HG03066 (cell line): ENCODE measurements around the gene POLG.
"Not testable (repeated sequence)": the region's sequence is repeated elsewhere in the genome, so short reads cannot be mapped to it uniquely, and the experiment has no call there.

ENCODE experiments used
- ATAC-seq: cut with Tn5 transposase; IDR thresholded peaks from one replicate; pipeline ENCODE4 v1.9.1; 2021; ENCODE audit warnings: low read depth; ENCODE audit not compliant: unreplicated experiment

POLG gene

DNA sequence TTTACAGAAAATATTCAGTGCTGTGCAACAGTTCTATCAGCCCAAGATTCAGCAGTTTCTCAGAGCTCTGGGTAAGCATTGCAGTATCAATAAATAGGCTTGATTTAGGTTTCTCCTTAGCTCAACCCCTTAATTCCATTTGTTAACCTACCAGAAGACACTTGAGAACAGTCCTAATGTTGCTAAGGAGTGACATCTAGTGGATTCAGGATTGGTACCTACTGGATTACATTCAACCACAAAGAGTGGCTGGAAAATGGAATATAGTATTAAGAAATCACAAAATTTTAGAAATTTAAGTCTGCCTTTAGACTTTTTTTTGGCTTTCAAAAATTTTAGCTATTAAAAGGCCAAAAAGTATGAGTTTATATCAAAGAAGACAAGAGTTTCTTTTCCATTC, 34.7 kb downstream of the POLG start:
- ATAC-seq, result no peak

DNA sequence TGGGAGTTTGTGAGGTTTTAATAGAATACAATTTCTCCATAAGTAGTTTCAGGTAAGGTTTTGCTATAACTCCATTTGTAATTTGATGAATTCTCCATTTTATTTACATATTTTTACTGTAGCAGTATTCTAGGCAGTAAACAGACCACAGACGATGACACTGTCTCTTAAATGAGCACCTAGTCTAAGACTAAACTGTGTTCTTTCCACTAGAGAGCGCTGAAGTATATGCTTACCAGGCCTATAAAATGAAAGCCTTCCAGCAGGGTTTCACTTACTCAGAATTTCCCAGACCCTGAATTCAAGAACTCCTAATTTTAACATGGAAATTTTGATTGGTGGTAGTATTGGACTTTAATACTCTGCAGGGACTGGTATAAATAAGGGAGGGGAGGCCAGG, 41.6 kb downstream of the POLG start:
- ATAC-seq, result no peak

DNA sequence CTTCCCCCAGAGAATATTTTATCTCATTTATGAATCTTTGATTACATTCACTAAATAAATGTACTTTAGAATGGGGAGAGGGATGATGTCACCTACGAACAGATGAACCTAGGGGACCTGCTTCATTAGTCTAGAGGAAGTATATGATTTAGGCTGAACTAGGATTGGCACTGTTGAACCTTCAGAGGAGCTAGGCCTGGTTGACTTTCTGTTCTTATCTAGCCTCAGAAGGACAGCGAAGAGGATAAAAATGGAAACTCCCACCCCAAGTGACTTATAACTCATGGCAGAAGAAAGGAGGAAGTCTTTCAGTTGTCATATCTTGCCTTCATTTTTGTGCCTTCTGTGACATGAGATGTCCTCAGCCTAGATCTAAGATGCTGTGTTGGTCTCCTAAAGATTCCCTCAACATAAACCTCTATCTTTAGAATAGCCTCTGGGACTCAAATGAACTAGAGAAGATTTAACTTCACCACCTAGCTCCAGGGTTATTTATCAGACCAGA, 42.6 kb downstream of the POLG start:
- ATAC-seq, result no peak

DNA sequence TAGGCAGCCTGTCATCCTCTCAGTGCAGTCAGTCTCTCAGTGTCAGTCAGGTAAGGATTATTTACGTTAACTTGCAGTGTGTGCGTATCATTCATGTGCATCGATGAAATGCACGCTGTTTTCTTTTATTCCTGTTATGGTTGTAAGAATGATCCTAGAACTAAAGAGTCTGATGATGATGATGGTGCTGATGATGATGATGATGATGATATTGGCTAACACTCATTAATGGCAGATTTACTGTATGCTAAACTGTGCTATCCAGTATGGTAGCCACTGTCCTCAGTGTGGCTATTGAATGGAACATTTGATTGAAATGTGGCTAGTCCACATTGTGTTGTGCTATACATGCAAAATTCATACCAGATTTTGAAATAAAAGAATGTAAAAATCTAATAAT, 51.4 kb downstream of the POLG start:
- no peak for ATAC-seq

DNA sequence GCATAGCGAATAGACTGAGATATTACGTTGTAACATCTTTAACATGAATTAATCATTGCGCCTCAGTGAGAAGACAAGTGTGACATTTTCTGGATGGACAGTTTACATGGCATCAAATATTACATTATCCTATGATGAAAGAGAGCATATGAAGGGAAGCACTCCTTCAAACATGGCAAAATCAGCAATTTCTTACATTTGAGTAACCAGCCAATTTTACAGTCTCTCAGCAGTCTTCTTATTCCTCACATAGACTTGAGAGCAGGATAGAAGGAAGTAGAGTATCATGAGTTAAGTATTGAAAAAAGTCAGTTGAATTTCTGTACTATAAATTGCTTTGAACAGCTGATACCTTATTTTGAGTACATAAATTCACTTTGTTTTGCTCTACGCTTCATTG, 52.0 kb downstream of the POLG start:
- ATAC-seq, result no peak

DNA sequence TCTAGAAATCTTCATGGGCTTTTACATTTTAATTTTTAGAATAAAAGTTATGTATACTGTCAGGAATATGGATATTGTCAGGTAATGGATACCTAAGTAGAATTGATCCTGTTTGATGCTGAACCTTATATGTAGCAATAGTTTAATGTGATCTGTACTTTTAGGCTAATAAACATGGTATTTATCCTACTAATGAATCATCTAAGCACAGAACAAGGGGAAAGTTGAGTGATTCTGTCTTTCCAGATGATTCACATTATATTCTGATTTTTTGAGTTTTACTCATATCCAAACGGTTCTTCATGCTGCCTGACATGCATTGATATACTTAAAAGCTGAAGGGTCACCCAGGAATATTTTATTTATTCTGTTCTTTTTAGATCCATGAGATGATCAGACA, 56.3 kb downstream of the POLG start:
- ATAC-seq, result no peak

DNA sequence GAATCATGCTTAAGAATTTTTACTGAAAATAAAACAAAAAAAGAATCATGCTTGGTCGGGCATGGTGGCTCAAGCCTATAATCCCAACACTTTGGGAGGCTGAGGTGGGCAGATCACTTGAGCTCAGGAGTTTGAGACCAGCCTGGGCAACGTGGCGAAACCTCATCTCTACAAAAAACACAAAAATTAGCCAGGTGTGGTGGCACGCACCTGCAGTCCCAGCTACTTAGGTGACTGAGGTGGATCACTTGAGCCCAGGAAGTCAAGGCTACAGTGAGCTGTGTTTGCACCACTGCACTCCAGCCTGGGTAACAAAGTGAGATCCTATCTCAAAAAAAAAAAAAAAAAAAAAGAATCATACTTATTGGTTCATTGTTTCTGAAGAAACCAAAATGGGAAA, 57.3 kb downstream of the POLG start:
- ATAC-seq, result not testable (repeated sequence)
